OCI-LY3 (cell line): Measurements from ENCODE around the gene SORCS3.

Experiments used
- H2AFZ ChIP-seq: fragments of 200-600, 300-600 bp; shearing (Covaris generic); 2 replicates; pipeline ENCODE4 v1.6.0; 2014; ENCODE audit warnings: antibody characterized with exemption, low read depth, low read length
- H3K27ac ChIP-seq: fragments of 200-600, 300-600 bp; sonication (generic); 2 replicates; pipeline ENCODE4 v1.5.1; 2014; ENCODE audit warnings: mild to moderate bottlenecking, low read length, moderate library complexity, mixed read lengths
- H3K27me3 ChIP-seq: fragments of 200-600, 300-600 bp; sonication (generic); 2 replicates; pipeline ENCODE4 v1.6.1; 2014; ENCODE audit warnings: low read depth, low read length, mixed read lengths
- H3K36me3 ChIP-seq: fragments of 200-600, 300-600 bp; sonication (generic); replicated peaks from 2 replicates; pipeline ENCODE3; 2014; ENCODE audit warnings: low read depth, low read length, mixed read lengths
- H3K4me1 ChIP-seq: fragments of 300-600, 200-600 bp; sonication (generic); 2 replicates; pipeline ENCODE4 v1.6.1; 2014; ENCODE audit warnings: low read length, mixed read lengths
- H3K4me2 ChIP-seq: fragments of 200-600, 300-600 bp; sonication (generic); 2 replicates; pipeline ENCODE4 v1.6.1; 2014; ENCODE audit warnings: low read length, mixed read lengths
- H3K4me3 ChIP-seq: fragments of 300-600, 200-600 bp; sonication (generic); 2 replicates; pipeline ENCODE4 v1.5.1; 2014; ENCODE audit warnings: antibody characterized with exemption, mild to moderate bottlenecking, low read length, moderate library complexity
- H3K79me2 ChIP-seq: fragments of 300-600, 200-600 bp; shearing (Covaris generic); 2 replicates; pipeline ENCODE4 v1.6.1; 2014; ENCODE audit warnings: mild to moderate bottlenecking, low read length, mixed read lengths
- H3K9ac ChIP-seq: fragments of 300-600, 200-600 bp; shearing (Covaris generic); 2 replicates; pipeline ENCODE4 v1.6.0; 2014; ENCODE audit warnings: mild to moderate bottlenecking, low read length, moderate library complexity
- H3K9me3 ChIP-seq: fragments of 200-600, 300-600 bp; shearing (Covaris generic); 2 replicates; pipeline ENCODE4 v1.6.1; 2014; ENCODE audit warnings: low read length, mixed read lengths; ENCODE audit not compliant: insufficient read depth
- H4K20me1 ChIP-seq: fragments of 200-600, 300-600 bp; sonication (generic); 2 replicates; pipeline ENCODE4 v1.6.1; 2016; ENCODE audit warnings: low read length, mixed read lengths; ENCODE audit not compliant: insufficient read depth
- EZH2phosphoT487 ChIP-seq: fragments of 200-600 bp; shearing (Covaris generic); IDR thresholded peaks from 2 replicates; pipeline ENCODE4 v1.6.1; 2018; ENCODE audit warnings: antibody characterized with exemption, mixed run types, low read depth
- TF ChIP-seq, protein P1 (sequence below): fragments of 200-600, 300-600 bp; sonication (generic); IDR thresholded peaks from 2 replicates; pipeline ENCODE4 v1.5.1; 2014; ENCODE audit warnings: antibody characterized with exemption, low read length, low read depth

The SORCS3 gene

DNA sequence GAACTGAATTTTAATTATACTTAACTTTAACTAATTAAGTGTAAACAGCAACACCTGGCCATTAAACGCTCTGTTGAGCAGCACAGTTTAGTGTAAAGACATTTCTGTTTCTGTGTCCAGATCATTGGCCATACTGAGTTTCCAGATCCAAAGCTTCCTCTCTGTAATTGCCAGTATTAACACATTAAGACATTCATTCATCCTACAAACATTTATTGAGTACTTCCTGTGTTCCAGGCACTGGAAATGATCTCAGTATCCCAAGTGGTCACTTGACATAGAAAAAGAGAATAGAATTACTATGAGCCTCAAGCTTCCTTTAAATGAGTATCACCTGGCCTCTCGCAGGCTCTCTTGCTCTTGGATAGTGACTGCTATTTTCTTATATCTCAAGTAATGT lies 618.1 kb downstream of the SORCS3 start:
- no peak overlapping the region for H2AFZ ChIP-seq
- H3K4me3 ChIP-seq = no peak overlapping the region
- no peak overlapping the region for H3K4me2 ChIP-seq
- no peaks in the 10 kb centered on the region for H3K4me1 ChIP-seq
- TF ChIP-seq EZH2phosphoT487 = no peak
- TF ChIP-seq, protein P1, sequence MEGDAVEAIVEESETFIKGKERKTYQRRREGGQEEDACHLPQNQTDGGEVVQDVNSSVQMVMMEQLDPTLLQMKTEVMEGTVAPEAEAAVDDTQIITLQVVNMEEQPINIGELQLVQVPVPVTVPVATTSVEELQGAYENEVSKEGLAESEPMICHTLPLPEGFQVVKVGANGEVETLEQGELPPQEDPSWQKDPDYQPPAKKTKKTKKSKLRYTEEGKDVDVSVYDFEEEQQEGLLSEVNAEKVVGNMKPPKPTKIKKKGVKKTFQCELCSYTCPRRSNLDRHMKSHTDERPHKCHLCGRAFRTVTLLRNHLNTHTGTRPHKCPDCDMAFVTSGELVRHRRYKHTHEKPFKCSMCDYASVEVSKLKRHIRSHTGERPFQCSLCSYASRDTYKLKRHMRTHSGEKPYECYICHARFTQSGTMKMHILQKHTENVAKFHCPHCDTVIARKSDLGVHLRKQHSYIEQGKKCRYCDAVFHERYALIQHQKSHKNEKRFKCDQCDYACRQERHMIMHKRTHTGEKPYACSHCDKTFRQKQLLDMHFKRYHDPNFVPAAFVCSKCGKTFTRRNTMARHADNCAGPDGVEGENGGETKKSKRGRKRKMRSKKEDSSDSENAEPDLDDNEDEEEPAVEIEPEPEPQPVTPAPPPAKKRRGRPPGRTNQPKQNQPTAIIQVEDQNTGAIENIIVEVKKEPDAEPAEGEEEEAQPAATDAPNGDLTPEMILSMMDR = no peak
- H3K79me2 ChIP-seq = no peaks in the 10 kb centered on the region
- H3K27me3 ChIP-seq = no peaks in the 10 kb centered on the region
- no peaks in the 10 kb centered on the region for H3K9me3 ChIP-seq
- H4K20me1 ChIP-seq = no peaks in the 10 kb centered on the region
- H3K36me3 ChIP-seq = no peaks in the 10 kb centered on the region
- no peak overlapping the region for H3K9ac ChIP-seq
- H3K27ac ChIP-seq = no peak overlapping the region

DNA sequence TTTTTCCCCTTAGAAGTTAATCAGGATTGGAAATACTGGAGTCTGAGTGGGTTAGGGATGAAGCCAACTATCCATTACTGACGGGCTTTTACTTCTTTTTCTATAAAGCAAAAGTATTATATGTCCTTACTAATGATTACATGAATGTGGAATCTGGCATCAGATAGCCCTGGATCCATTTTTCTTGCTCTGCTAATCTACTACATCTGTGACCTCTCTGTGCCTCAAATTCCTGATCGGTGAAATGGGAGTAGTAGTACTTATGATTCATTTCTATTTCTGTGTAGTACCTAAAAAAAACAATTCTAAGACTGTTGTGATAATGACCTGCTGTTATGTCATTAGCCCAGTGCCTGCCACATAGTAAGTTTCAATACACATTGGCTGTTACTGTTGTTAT lies 621.6 kb downstream of the SORCS3 start:
- H2AFZ ChIP-seq = no peak overlapping the region
- H3K4me3 ChIP-seq = no peak overlapping the region
- H4K20me1 ChIP-seq = no peaks in the 10 kb centered on the region
- H3K4me1 ChIP-seq = no peaks in the 10 kb centered on the region
- H3K9me3 ChIP-seq = no peaks in the 10 kb centered on the region
- H3K9ac ChIP-seq = no peak overlapping the region
- TF ChIP-seq, protein P1 = no peak
- no peak for TF ChIP-seq EZH2phosphoT487
- no peak overlapping the region for H3K4me2 ChIP-seq
- no peaks in the 10 kb centered on the region for H3K79me2 ChIP-seq
- H3K36me3 ChIP-seq = no peaks in the 10 kb centered on the region
- no peak overlapping the region for H3K27ac ChIP-seq
- no peaks in the 10 kb centered on the region for H3K27me3 ChIP-seq

DNA sequence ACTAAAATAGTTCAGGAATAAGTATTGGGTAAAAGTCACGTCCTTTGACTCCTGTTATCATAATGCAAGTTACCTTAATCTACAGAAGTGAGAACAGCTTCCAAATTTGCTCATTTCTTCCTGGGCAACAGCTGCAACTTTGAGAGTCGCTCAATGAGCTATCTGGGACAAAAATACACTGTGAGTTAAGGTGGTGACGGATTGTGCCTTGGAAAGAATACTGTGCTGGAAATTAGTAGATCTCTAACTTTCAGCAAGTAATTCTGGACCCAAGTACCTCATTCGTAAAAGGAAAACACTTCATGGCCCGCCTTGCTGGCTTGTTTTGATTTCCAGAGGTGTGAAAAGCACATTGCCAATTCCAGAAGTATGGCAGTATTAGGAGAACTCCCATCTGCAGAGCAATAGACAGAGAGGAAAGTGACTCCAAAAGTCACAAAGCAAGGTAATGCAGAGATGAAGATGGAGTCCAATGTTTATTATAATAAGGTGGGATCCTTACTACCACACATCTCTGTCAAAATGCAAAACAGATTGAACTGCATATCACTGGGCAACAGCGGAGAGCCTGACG lies 626.0 kb downstream of the SORCS3 start:
- Histone ChIP-seq H3K27ac (no peak overlapping the region), H3K27me3 (no peaks in the 10 kb centered on the region), H3K79me2 (no peaks in the 10 kb centered on the region), H2AFZ (no peak overlapping the region), H3K4me1 (no peaks in the 10 kb centered on the region), H3K36me3 (no peaks in the 10 kb centered on the region), H3K9me3 (no peaks in the 10 kb centered on the region), H4K20me1 (no peaks in the 10 kb centered on the region), H3K4me3 (no peak overlapping the region), H3K4me2 (no peak overlapping the region), H3K9ac (no peak overlapping the region)
- no peak for TF ChIP-seq EZH2phosphoT487
- TF ChIP-seq, protein P1 = no peak

DNA sequence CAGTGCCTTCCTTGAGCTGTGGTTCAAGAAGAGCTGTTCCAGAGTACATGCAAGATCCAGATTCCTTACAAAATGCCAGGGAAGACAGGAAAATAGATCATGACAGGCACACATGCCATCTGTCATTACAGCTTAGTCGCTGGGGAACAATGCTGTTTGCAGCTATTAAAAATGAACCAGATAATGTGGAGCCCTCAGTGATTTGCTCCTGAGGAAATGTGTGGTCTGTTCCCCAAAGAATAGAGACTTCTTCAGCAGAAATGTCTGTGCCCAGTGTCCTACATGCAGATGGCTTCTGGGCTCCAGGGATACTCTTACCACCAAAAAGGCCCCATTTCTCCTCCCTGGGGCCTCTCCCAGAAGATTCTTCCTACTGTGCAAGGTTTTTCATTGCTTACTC lies 627.9 kb downstream of the SORCS3 start:
- Histone ChIP-seq H3K4me2 (no peak overlapping the region), H3K9me3 (no peaks in the 10 kb centered on the region), H3K4me3 (no peak overlapping the region), H2AFZ (no peak overlapping the region), H3K79me2 (no peaks in the 10 kb centered on the region), H3K36me3 (no peaks in the 10 kb centered on the region), H3K9ac (no peak overlapping the region), H3K27me3 (no peaks in the 10 kb centered on the region), H4K20me1 (no peaks in the 10 kb centered on the region), H3K4me1 (no peaks in the 10 kb centered on the region), H3K27ac (no peak overlapping the region)
- TF ChIP-seq EZH2phosphoT487 = no peak
- TF ChIP-seq, protein P1 = no peak
